ENCODE results near the gene DHDH. TPM values are rescaled to one million over a fixed set of nuclear protein-coding genes. Genes with fewer than 3 reads are reported as not detected.

Gene DHDH
- total RNA-seq, 1 donor from 2014 or later, result 1.0 TPM

- Mint-ChIP-seq H3K27me3 (ENCODE audit: unreplicated experiment) (peaks cover 7% of the 10 kb centered on the region), H3K4me1 (ENCODE audit: unreplicated experiment) (peaks cover 3% of the 10 kb centered on the region), H3K36me3 (ENCODE audit: low read depth, unreplicated experiment) (no peaks in the 10 kb centered on the region), H3K27ac (ENCODE audit: unreplicated experiment) (no peak overlapping the region), H3K4me3 (ENCODE audit: unreplicated experiment) (no peak overlapping the region), H3K9me3 (ENCODE audit: unreplicated experiment) (no peaks in the 10 kb centered on the region)
- DNase-seq (ENCODE audit: low spot score), result no peak
- no peak for TF ChIP-seq CTCF (IDR thresholded peaks at IDR 0.05; ENCODE audit: unreplicated experiment)
Observed at GRCh38 chr19:48928164-48929025, 5.1 kb upstream of the DHDH start.

- H3K36me3 Mint-ChIP-seq (ENCODE audit: low read depth, unreplicated experiment), result no peaks in the 10 kb centered on the region
- peaks cover 3% of the 10 kb centered on the region for H3K4me1 Mint-ChIP-seq (ENCODE audit: unreplicated experiment)
- DNase-seq (ENCODE audit: low spot score), result peak; percentile 27
- no peak overlapping the region for H3K27ac Mint-ChIP-seq (ENCODE audit: unreplicated experiment)
- no peak overlapping the region for H3K4me3 Mint-ChIP-seq (ENCODE audit: unreplicated experiment)
- H3K9me3 Mint-ChIP-seq (ENCODE audit: unreplicated experiment), result no peaks in the 10 kb centered on the region
- H3K27me3 Mint-ChIP-seq (ENCODE audit: unreplicated experiment), result peaks cover 12% of the 10 kb centered on the region
- TF ChIP-seq CTCF (IDR thresholded peaks at IDR 0.05; ENCODE audit: unreplicated experiment), result no peak
Observed at GRCh38 chr19:48934837-48935236, 1.3 kb downstream of the DHDH start.

DNA sequence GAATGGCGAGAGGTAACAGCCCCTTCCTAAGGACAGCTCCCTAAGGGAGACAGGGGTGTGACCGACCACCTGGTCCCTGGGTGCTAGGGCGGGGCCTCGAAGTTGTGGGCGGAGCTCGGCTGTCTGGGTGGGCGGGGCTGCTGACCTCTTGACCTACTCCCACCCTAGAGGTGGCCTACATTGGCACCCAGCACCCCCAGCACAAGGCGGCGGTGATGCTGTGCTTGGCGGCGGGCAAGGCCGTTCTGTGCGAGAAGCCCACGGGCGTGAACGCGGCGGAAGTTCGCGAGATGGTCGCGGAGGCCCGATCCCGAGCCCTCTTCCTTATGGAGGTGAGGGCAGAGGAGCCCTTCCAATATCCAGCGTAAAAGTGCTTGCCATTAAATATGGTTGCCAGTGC, 2.4 kb downstream of the DHDH start:
- no peak for DNase-seq (ENCODE audit: low spot score)
- H3K36me3 Mint-ChIP-seq (ENCODE audit: low read depth, unreplicated experiment), result no peaks in the 10 kb centered on the region
- H3K27ac Mint-ChIP-seq (ENCODE audit: unreplicated experiment), result no peak overlapping the region
- H3K9me3 Mint-ChIP-seq (ENCODE audit: unreplicated experiment), result no peaks in the 10 kb centered on the region
- no peak overlapping the region for H3K4me3 Mint-ChIP-seq (ENCODE audit: unreplicated experiment)
- peaks cover 3% of the 10 kb centered on the region for H3K4me1 Mint-ChIP-seq (ENCODE audit: unreplicated experiment)
- H3K27me3 Mint-ChIP-seq (ENCODE audit: unreplicated experiment), result peaks cover 12% of the 10 kb centered on the region
- no peak for TF ChIP-seq CTCF (IDR thresholded peaks at IDR 0.05; ENCODE audit: unreplicated experiment)

- no peaks in the 10 kb centered on the region for H3K36me3 Mint-ChIP-seq (ENCODE audit: low read depth, unreplicated experiment)
- TF ChIP-seq CTCF (IDR thresholded peaks at IDR 0.05; ENCODE audit: unreplicated experiment), result no peak
- H3K27ac Mint-ChIP-seq (ENCODE audit: unreplicated experiment), result no peak overlapping the region
- H3K4me1 Mint-ChIP-seq (ENCODE audit: unreplicated experiment), result peaks cover 1% of the 10 kb centered on the region
- no peak overlapping the region for H3K4me3 Mint-ChIP-seq (ENCODE audit: unreplicated experiment)
- H3K27me3 Mint-ChIP-seq (ENCODE audit: unreplicated experiment), result peaks cover 11% of the 10 kb centered on the region
- H3K9me3 Mint-ChIP-seq (ENCODE audit: unreplicated experiment), result no peaks in the 10 kb centered on the region
- DNase-seq (ENCODE audit: low spot score), result no peak
Observed at GRCh38 chr19:48938256-48938655, 4.8 kb downstream of the DHDH start.

GRCh38 chr19:48940902-48941301, 7.4 kb downstream of the DHDH start:
- H3K36me3 Mint-ChIP-seq (ENCODE audit: low read depth, unreplicated experiment), result no peaks in the 10 kb centered on the region
- H3K27ac Mint-ChIP-seq (ENCODE audit: unreplicated experiment), result no peak overlapping the region
- H3K4me3 Mint-ChIP-seq (ENCODE audit: unreplicated experiment), result no peak overlapping the region
- no peaks in the 10 kb centered on the region for H3K4me1 Mint-ChIP-seq (ENCODE audit: unreplicated experiment)
- no peaks in the 10 kb centered on the region for H3K9me3 Mint-ChIP-seq (ENCODE audit: unreplicated experiment)
- no peak for DNase-seq (ENCODE audit: low spot score)
- peaks cover 8% of the 10 kb centered on the region for H3K27me3 Mint-ChIP-seq (ENCODE audit: unreplicated experiment)
- TF ChIP-seq CTCF (IDR thresholded peaks at IDR 0.05; ENCODE audit: unreplicated experiment), result no peak
